K562 (cell line): Measurements from ENCODE around the gene CDSN. TPM values are rescaled to one million over a fixed set of nuclear protein-coding genes. Genes with fewer than 3 reads are reported as not detected.

ENCODE experiments used
- CSDE1 ChIP-seq, 2 experiments: fragments of 450-650 bp; IDR thresholded peaks; 2 replicates each; pipeline ENCODE4 v1.6.1; 2016; ENCODE audit warnings: mild to moderate bottlenecking in 1 of 2
- NFE2 ChIP-seq: IDR thresholded peaks from 2 replicates; pipeline ENCODE4 v1.6.1; 2014; ENCODE audit warnings: antibody characterized with exemption, low read depth
- SLC30A9 ChIP-seq: fragments of 250-450 bp; sonication (Bioruptor Pico); IDR thresholded peaks from 2 replicates; pipeline ENCODE4 v1.8.0; 2022; ENCODE audit warnings: mild to moderate bottlenecking, moderate library complexity
- ZBTB9 ChIP-seq: fragments of 450-650 bp; formaldehyde crosslinking; IDR thresholded peaks from 2 replicates; pipeline ENCODE4 v1.4.0; 2020; ENCODE audit warnings: mild to moderate bottlenecking, moderate library complexity
- ZNF143 ChIP-seq: sonication (generic); formaldehyde crosslinking; IDR thresholded peaks from 2 replicates; pipeline ENCODE4 v1.9.0; 2022; ENCODE audit warnings: mild to moderate bottlenecking, missing genetic modification reagents
- ZNF318 ChIP-seq, 2 experiments: fragments of 450-650 bp; IDR thresholded peaks; 2 replicates each; pipeline ENCODE4 v1.6.1; 2016; ENCODE audit warnings: mild to moderate bottlenecking in 2 of 2, borderline replicate concordance in 1 of 2, low read depth in 1 of 2, moderate library complexity in 1 of 2
- ZNF699 ChIP-seq: fragments of 250-450 bp; sonication (Bioruptor Pico); IDR thresholded peaks from 2 replicates; pipeline ENCODE4 v1.8.0; 2021; ENCODE audit warnings: mild to moderate bottlenecking, moderate library complexity; ENCODE audit not compliant: insufficient replicate concordance
- polyA plus RNA-seq, 8 experiments: library from polyadenylated mRNA; depleted of rRNA in 4 of 8; stranded (reverse) in 5 of 8; unstranded in 3 of 8; fragments of >200 nt; fragmentation: Nextera tagmentation in 2 of 8; fragmentation: Illumina TruSeq in 1 of 8; extraction: Ambion mirVana in 2 of 8; extraction: Trizol in 1 of 8; gene quantifications; 2 replicates each; pipeline versions ENCODE4 v1.2.1 to v1.2.3, GENCODE V29; 2011 to 2014; ENCODE audit warnings: inconsistent platforms in 1 of 8, missing spikeins in 1 of 8
- total RNA-seq, 7 experiments: library from RNA; depleted of rRNA in 6 of 7; stranded (reverse); fragments of >200 nt in 6 of 7; fragmentation: Illumina TruSeq in 2 of 7; extraction: Trizol in 2 of 7; gene quantifications; 2 replicates each; pipeline versions ENCODE4 v1.2.1 to v1.2.3, GENCODE V29; 2011 to 2021; ENCODE audit warnings: low replicate concordance in 1 of 7
- TF ChIP-seq, protein P1 (sequence below): sonication (generic); formaldehyde crosslinking; IDR thresholded peaks from 2 replicates; pipeline ENCODE4 v1.5.0; 2020; ENCODE audit warnings: missing genetic modification reagents

CDSN gene
- total and polyA plus RNA-seq, 9 of the 15 experiments (the other 6 are each of a cell fraction or from before 2014, with no cell fraction given), result not detected

DNA sequence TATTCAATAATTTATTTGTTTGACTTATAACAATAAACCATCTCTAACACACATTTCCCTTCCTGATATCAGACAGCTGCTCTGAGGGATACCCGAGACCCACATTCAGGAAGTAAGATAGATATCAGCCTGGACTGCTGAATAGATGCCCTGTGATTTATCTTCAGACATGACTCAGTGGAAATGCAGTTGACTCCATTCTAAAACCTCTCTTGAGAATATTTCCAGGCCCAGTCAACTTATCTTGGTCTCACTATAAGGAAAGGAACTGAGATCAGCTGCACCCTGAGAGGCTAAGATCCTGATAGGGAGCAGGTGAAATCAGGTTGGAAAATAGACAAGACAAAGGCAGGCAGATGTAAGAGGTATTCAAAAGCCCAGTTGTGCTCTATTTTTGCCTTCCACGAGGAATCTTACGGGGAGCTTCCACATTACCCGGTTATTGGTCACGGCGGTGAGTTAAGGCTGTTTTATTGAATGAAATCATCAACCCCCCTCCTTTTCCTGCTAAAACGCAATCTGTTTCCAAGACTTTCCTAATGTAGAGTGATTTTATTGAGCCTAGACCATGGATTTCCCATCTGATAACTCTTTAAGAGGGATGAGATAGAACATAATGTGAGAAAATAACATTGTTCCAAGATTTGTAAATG is 33.3 kb downstream of the CDSN start (continued):
- TF ChIP-seq, protein P1, sequence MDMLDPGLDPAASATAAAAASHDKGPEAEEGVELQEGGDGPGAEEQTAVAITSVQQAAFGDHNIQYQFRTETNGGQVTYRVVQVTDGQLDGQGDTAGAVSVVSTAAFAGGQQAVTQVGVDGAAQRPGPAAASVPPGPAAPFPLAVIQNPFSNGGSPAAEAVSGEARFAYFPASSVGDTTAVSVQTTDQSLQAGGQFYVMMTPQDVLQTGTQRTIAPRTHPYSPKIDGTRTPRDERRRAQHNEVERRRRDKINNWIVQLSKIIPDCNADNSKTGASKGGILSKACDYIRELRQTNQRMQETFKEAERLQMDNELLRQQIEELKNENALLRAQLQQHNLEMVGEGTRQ (CRISPR knock-in tag), result no peak
- TF ChIP-seq ZNF699 (CRISPR knock-in tag), result no peak
- peak; percentile 88 for TF ChIP-seq NFE2
- no peak for TF ChIP-seq SLC30A9
- no peak for TF ChIP-seq ZNF143 (CRISPR knock-in tag)
- peak; percentile 64 to 78; a peak in 2 of 4 replicates for TF ChIP-seq ZNF318 (IDR thresholded peaks at IDR 0.05; ENCODE audit: borderline replicate concordance in 1 of 2, low read depth in 1 of 2)
- TF ChIP-seq ZBTB9, result 0 out of 2 replicates have a peak, but pooled peaks have one; percentile 37
- TF ChIP-seq CSDE1 (IDR thresholded peaks at IDR 0.05), result no peak
